ENCODE results near the gene KRTAP4-16.

KRTAP4-16 gene

GRCh38 chr17:41133880-41134735 is 32.1 kb upstream of the KRTAP4-16 start:
- Histone ChIP-seq H3K4me3 (ENCODE audit: low read depth in 1 of 2, low read length in 2 of 2) (no peak overlapping the region), H2AFZ (ENCODE audit: low read depth, low read length) (no peak overlapping the region), H3K79me2 (ENCODE audit: insufficient read depth, low read length) (no peaks in the 10 kb centered on the region), H3K27ac (ENCODE audit: low read length) (no peak overlapping the region), H3K9me3 (ENCODE audit: insufficient read depth, low read length, severe bottlenecking) (no peaks in the 10 kb centered on the region), H3K27me3 (ENCODE audit: insufficient read depth, low read length, poor library complexity) (peaks cover 6% of the 10 kb centered on the region), H3K36me3 (ENCODE audit: insufficient read depth, low read length) (no peaks in the 10 kb centered on the region), H3K4me2 (ENCODE audit: insufficient read depth, low read length) (no peak overlapping the region), H4K20me1 (ENCODE audit: insufficient read depth, low read length) (no peaks in the 10 kb centered on the region), H3K9ac (ENCODE audit: low read depth, low read length) (no peak overlapping the region), H3K4me1 (ENCODE audit: insufficient read depth, low read length) (no peaks in the 10 kb centered on the region)
- no peak for DNase-seq
- no peak for ATAC-seq (ENCODE audit: insufficient read depth, low read depth)
- TF ChIP-seq EZH2 (IDR thresholded peaks at IDR 0.05; ENCODE audit: borderline replicate concordance, low read depth, low read length, severe bottlenecking) (no peak), CTCF (IDR thresholded peaks at IDR 0.05; ENCODE audit: borderline replicate concordance, extremely low read depth, low read length, poor library complexity, severe bottlenecking) (no peak)

- Histone ChIP-seq H3K4me2 (ENCODE audit: insufficient read depth, low read length) (no peak overlapping the region), H3K36me3 (ENCODE audit: insufficient read depth, low read length) (no peaks in the 10 kb centered on the region), H3K4me1 (ENCODE audit: insufficient read depth, low read length) (no peaks in the 10 kb centered on the region), H3K4me3 (ENCODE audit: low read depth in 1 of 2, low read length in 2 of 2) (no peak overlapping the region), H3K79me2 (ENCODE audit: insufficient read depth, low read length) (no peaks in the 10 kb centered on the region), H3K27ac (ENCODE audit: low read length) (no peak overlapping the region), H2AFZ (ENCODE audit: low read depth, low read length) (no peak overlapping the region), H3K27me3 (ENCODE audit: insufficient read depth, low read length, poor library complexity) (peaks cover 6% of the 10 kb centered on the region), H3K9me3 (ENCODE audit: insufficient read depth, low read length, severe bottlenecking) (no peaks in the 10 kb centered on the region), H4K20me1 (ENCODE audit: insufficient read depth, low read length) (no peaks in the 10 kb centered on the region), H3K9ac (ENCODE audit: low read depth, low read length) (no peak overlapping the region)
- DNase-seq (no peak), ATAC-seq (ENCODE audit: insufficient read depth, low read depth) (no peak)
- TF ChIP-seq EZH2 (IDR thresholded peaks at IDR 0.05; ENCODE audit: borderline replicate concordance, low read depth, low read length, severe bottlenecking) (no peak), CTCF (IDR thresholded peaks at IDR 0.05; ENCODE audit: borderline replicate concordance, extremely low read depth, low read length, poor library complexity, severe bottlenecking) (no peak)
Measured at GRCh38 chr17:41131979-41132378, 30.0 kb upstream of the KRTAP4-16 start.

GRCh38 chr17:41127371-41127770 is 25.4 kb upstream of the KRTAP4-16 start:
- Histone ChIP-seq H2AFZ (ENCODE audit: low read depth, low read length) (no peak overlapping the region), H3K27ac (ENCODE audit: low read length) (no peak overlapping the region), H3K9ac (ENCODE audit: low read depth, low read length) (no peak overlapping the region), H3K9me3 (ENCODE audit: insufficient read depth, low read length, severe bottlenecking) (no peaks in the 10 kb centered on the region), H3K79me2 (ENCODE audit: insufficient read depth, low read length) (no peaks in the 10 kb centered on the region), H3K4me3 (ENCODE audit: low read depth in 1 of 2, low read length in 2 of 2) (no peak overlapping the region), H3K4me1 (ENCODE audit: insufficient read depth, low read length) (no peaks in the 10 kb centered on the region), H3K36me3 (ENCODE audit: insufficient read depth, low read length) (no peaks in the 10 kb centered on the region), H4K20me1 (ENCODE audit: insufficient read depth, low read length) (no peaks in the 10 kb centered on the region), H3K27me3 (ENCODE audit: insufficient read depth, low read length, poor library complexity) (peaks cover 4% of the 10 kb centered on the region), H3K4me2 (ENCODE audit: insufficient read depth, low read length) (no peak overlapping the region)
- ATAC-seq (ENCODE audit: insufficient read depth, low read depth) (no peak), DNase-seq (no peak)
- TF ChIP-seq CTCF (IDR thresholded peaks at IDR 0.05; ENCODE audit: borderline replicate concordance, extremely low read depth, low read length, poor library complexity, severe bottlenecking), result no peak
- no peak for TF ChIP-seq EZH2 (IDR thresholded peaks at IDR 0.05; ENCODE audit: borderline replicate concordance, low read depth, low read length, severe bottlenecking)
